Mononuclear cell (primary cell): Measurements from ENCODE around the gene DMAP1. TPM values are rescaled to one million over a fixed set of nuclear protein-coding genes. Genes with fewer than 3 reads are reported as not detected.

Source experiments
- H3K27me3 ChIP-seq: 2 replicates; pipeline ENCODE4 v1.6.0; 2011; ENCODE audit warnings: low read length, control low read depth; ENCODE audit not compliant: insufficient read depth
- H3K4me1 ChIP-seq: 2 replicates; pipeline ENCODE4 v1.5.1; 2011; ENCODE audit warnings: mild to moderate bottlenecking, low read length, control low read depth; ENCODE audit not compliant: insufficient read depth
- H3K4me3 ChIP-seq: 2 replicates; pipeline ENCODE4 v1.5.1; 2011; ENCODE audit warnings: mild to moderate bottlenecking, low read length, moderate library complexity
- H3K9me3 ChIP-seq: 2 replicates; pipeline ENCODE4 v1.5.1; 2011; ENCODE audit warnings: low read depth, mild to moderate bottlenecking, control low read depth, low read length
- total RNA-seq: library from RNA; depleted of rRNA; stranded (reverse); fragments of >200 nt; gene quantifications from one replicate; pipeline ENCODE4 v1.2.3, GENCODE V29; 2012

DMAP1 gene
- total RNA-seq, 1 donor = 16.9 TPM

GRCh38 chr1:44220755-44221154 lies 7.5 kb downstream of the DMAP1 start:
- H3K9me3 ChIP-seq = no peaks in the 10 kb centered on the region
- H3K27me3 ChIP-seq = no peaks in the 10 kb centered on the region
- H3K4me3 ChIP-seq = no peak overlapping the region
- H3K4me1 ChIP-seq = no peaks in the 10 kb centered on the region

GRCh38 chr1:44221769-44222168 lies 8.5 kb downstream of the DMAP1 start:
- Histone ChIP-seq H3K4me3 (no peak overlapping the region), H3K27me3 (no peaks in the 10 kb centered on the region), H3K4me1 (peaks cover under 1% of the 10 kb centered on the region), H3K9me3 (no peaks in the 10 kb centered on the region)

- Histone ChIP-seq H3K27me3 (no peaks in the 10 kb centered on the region), H3K9me3 (no peaks in the 10 kb centered on the region), H3K4me3 (no peak overlapping the region), H3K4me1 (peaks cover 9% of the 10 kb centered on the region)
Observed at GRCh38 chr1:44222397-44223186, 9.3 kb downstream of the DMAP1 start.

GRCh38 chr1:44223187-44223610 lies 9.9 kb downstream of the DMAP1 start:
- no peaks in the 10 kb centered on the region for H3K27me3 ChIP-seq
- no peak overlapping the region for H3K4me3 ChIP-seq
- no peaks in the 10 kb centered on the region for H3K9me3 ChIP-seq
- peaks cover 15% of the 10 kb centered on the region for H3K4me1 ChIP-seq

GRCh38 chr1:44225761-44226160 lies 12.5 kb downstream of the DMAP1 start:
- Histone ChIP-seq H3K9me3 (no peaks in the 10 kb centered on the region), H3K4me1 (peaks cover 19% of the 10 kb centered on the region), H3K4me3 (no peak overlapping the region), H3K27me3 (no peaks in the 10 kb centered on the region)

GRCh38 chr1:44227211-44227610 lies 13.9 kb downstream of the DMAP1 start:
- H3K4me3 ChIP-seq = no peak overlapping the region
- no peaks in the 10 kb centered on the region for H3K27me3 ChIP-seq

GRCh38 chr1:44228218-44228617 lies 14.9 kb downstream of the DMAP1 start:
- H3K4me3 ChIP-seq = no peak overlapping the region
- H3K9me3 ChIP-seq = no peaks in the 10 kb centered on the region
- no peaks in the 10 kb centered on the region for H3K27me3 ChIP-seq
- peaks cover 19% of the 10 kb centered on the region for H3K4me1 ChIP-seq

More at GRCh38 chr1:44227211-44227610, 13.9 kb downstream of the DMAP1 start:
- H3K9me3 ChIP-seq = no peaks in the 10 kb centered on the region
- H3K4me1 ChIP-seq = peaks cover 19% of the 10 kb centered on the region

GRCh38 chr1:44229435-44230167 lies 16.3 kb downstream of the DMAP1 start:
- no peak overlapping the region for H3K4me3 ChIP-seq
- H3K9me3 ChIP-seq = no peaks in the 10 kb centered on the region
- peaks cover 19% of the 10 kb centered on the region for H3K4me1 ChIP-seq
- no peaks in the 10 kb centered on the region for H3K27me3 ChIP-seq

- Histone ChIP-seq H3K4me3 (no peak overlapping the region), H3K27me3 (no peaks in the 10 kb centered on the region), H3K4me1 (peaks cover 19% of the 10 kb centered on the region), H3K9me3 (no peaks in the 10 kb centered on the region)
Observed at GRCh38 chr1:44230796-44231195, 17.5 kb downstream of the DMAP1 start.

GRCh38 chr1:44233593-44233992 lies 20.3 kb downstream of the DMAP1 start:
- Histone ChIP-seq H3K4me3 (no peak overlapping the region), H3K4me1 (peaks cover 8% of the 10 kb centered on the region), H3K9me3 (no peaks in the 10 kb centered on the region), H3K27me3 (no peaks in the 10 kb centered on the region)

- peaks cover 14% of the 10 kb centered on the region for H3K4me1 ChIP-seq
- H3K9me3 ChIP-seq = no peaks in the 10 kb centered on the region
- H3K27me3 ChIP-seq = no peaks in the 10 kb centered on the region
- no peak overlapping the region for H3K4me3 ChIP-seq
Observed at GRCh38 chr1:44235808-44236207, 22.5 kb downstream of the DMAP1 start.

GRCh38 chr1:44236490-44237272 lies 23.4 kb downstream of the DMAP1 start:
- Histone ChIP-seq H3K9me3 (no peaks in the 10 kb centered on the region), H3K4me1 (peaks cover 14% of the 10 kb centered on the region), H3K27me3 (no peaks in the 10 kb centered on the region), H3K4me3 (no peak overlapping the region)

GRCh38 chr1:44237721-44238457 lies 24.6 kb downstream of the DMAP1 start:
- no peaks in the 10 kb centered on the region for H3K27me3 ChIP-seq
- H3K4me1 ChIP-seq = peaks cover 14% of the 10 kb centered on the region
- no peaks in the 10 kb centered on the region for H3K9me3 ChIP-seq
- H3K4me3 ChIP-seq = no peak overlapping the region

GRCh38 chr1:44238660-44239059 lies 25.4 kb downstream of the DMAP1 start:
- Histone ChIP-seq H3K9me3 (no peaks in the 10 kb centered on the region), H3K27me3 (no peaks in the 10 kb centered on the region), H3K4me3 (no peak overlapping the region), H3K4me1 (peaks cover 14% of the 10 kb centered on the region)
